Activated CD4-positive, alpha-beta T cell treated with anti-CD3 and anti-CD28 coated beads, Interleukin-2, amount 10 ng/mL, durations not matched to agents 7 days and 5 days (primary cell): ENCODE results near the gene FUCA2. TPM values are rescaled to one million over a fixed set of nuclear protein-coding genes. Genes with fewer than 3 reads are reported as not detected.
A peak's percentile ranks its signal among the peaks of the same experiment; 100 is the strongest.

ENCODE experiments used
- CTCF ChIA-PET: fragments of 350-600 bp; sonication (Branson Sonifier 250); formaldehyde crosslinking; loops from one replicate; lab custom pipeline; 2021; ENCODE audit warnings: antibody characterized with exemption; lab: Charles Lee
- POLR2A ChIA-PET: fragments of 350-600 bp; sonication (Branson Sonifier 250); formaldehyde crosslinking; loops from one replicate; lab custom pipeline; 2021; ENCODE audit warnings: antibody characterized with exemption; lab: Charles Lee
- DNase-seq: peaks from one replicate; pipeline ENCODE4 v3.0.0-alpha.2; 2020
- H3K27ac Mint-ChIP-seq: one replicate; pipeline ENCODE4 v1.8.0; 2021; ENCODE audit warnings: mild to moderate bottlenecking, moderate library complexity, mixed read lengths
- H3K27me3 Mint-ChIP-seq: one replicate; pipeline ENCODE4 v1.8.0; 2021; ENCODE audit warnings: mixed read lengths
- H3K36me3 Mint-ChIP-seq: one replicate; pipeline ENCODE4 v1.8.0; 2021; ENCODE audit warnings: low read depth, mixed read lengths
- H3K4me1 Mint-ChIP-seq: one replicate; pipeline ENCODE4 v1.8.0; 2021; ENCODE audit warnings: mixed read lengths
- H3K4me3 Mint-ChIP-seq: one replicate; pipeline ENCODE4 v1.8.0; 2021; ENCODE audit warnings: mild to moderate bottlenecking, moderate library complexity, mixed read lengths
- H3K9me3 Mint-ChIP-seq: one replicate; pipeline ENCODE4 v1.8.0; 2021; ENCODE audit warnings: mixed read lengths
- total RNA-seq, 2 experiments: library from RNA; stranded (reverse); gene quantifications; one replicate each; pipeline ENCODE4 v1.2.3, GENCODE V29; 2021

Gene FUCA2
- total RNA-seq, 2 experiments from 2014 or later = 6.5 to 10.0 TPM

- POLR2A ChIA-PET = no interaction called here
- Mint-ChIP-seq H3K36me3 (peaks cover 16% of the 10 kb centered on the region), H3K4me3 (peak overlapping the region; percentile 52), H3K9me3 (no peaks in the 10 kb centered on the region), H3K27ac (peak overlapping the region; percentile 88), H3K4me1 (peaks cover 84% of the 10 kb centered on the region), H3K27me3 (no peaks in the 10 kb centered on the region)
- CTCF ChIA-PET = no interaction called here
- no peak for DNase-seq
Observed at GRCh38 chr6:143545165-143545564, 33.6 kb upstream of the FUCA2 start.

DNA sequence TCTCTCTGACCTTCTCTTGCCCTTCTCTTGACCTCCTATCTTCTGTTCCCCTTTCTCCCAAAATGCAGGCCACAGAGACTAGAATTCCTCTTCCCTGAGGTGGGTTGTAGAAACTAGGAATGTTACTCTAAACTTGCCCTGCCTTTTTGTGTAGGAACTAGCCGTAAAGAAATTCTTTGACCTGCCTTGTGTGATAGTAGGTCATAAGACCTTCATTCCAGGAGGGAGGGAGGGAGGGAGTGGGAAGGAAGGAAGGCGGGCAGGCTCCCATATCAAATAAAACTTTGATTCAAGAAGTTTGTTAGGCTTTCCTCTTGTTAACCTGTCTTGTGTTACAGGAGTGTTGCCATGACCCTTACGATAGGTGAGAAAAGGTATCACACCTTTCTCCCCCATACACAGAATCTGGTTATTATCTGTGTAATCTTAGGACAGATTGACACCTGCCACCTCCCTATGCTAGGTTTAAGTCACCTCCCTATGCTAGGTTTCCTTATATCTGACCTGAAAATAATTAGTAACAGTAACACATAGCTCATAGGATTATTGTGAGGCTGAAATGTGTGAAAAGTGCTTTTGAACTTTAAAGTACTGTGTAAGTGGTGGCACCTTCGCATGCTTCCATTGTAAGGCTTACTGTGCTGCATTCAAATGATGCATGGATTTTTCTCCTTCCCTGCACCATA lies 32.6 kb upstream of the FUCA2 start:
- peaks cover 16% of the 10 kb centered on the region for H3K36me3 Mint-ChIP-seq
- no peak overlapping the region for H3K27ac Mint-ChIP-seq
- H3K27me3 Mint-ChIP-seq = no peaks in the 10 kb centered on the region
- peaks cover 84% of the 10 kb centered on the region for H3K4me1 Mint-ChIP-seq
- no peaks in the 10 kb centered on the region for H3K9me3 Mint-ChIP-seq
- no peak overlapping the region for H3K4me3 Mint-ChIP-seq
- DNase-seq = no peak
- CTCF ChIA-PET = interaction anchor here (1.2 to 1.8 kb wide), 3 partner anchors 10 to 25 kb away, joined by 3 to 5 read pairs (median 4); no protein-coding TSS in a partner anchor
- POLR2A ChIA-PET = no interaction called here

DNA sequence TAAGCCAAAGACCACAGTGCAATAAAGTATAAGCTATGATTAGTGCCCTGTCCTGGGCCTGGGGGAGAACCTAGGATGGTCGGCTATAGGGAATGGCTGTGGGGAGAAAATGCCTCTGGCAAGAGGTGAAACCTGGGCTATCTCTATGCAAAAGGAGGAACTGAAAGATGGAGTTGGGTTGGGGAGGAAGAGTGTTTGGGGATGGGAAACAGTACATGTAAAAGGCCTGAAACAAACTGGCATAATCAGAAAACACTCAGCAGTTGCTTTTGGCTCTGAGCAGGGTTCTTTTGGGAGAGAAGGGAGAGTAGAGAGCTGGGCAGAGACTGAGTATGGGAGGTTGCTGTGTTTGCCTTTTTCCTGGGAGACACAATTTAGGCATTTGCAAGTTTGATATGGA lies 31.9 kb upstream of the FUCA2 start:
- CTCF ChIA-PET = interaction anchor here (0.8 to 1.8 kb wide), 5 partner anchors 9 to 24 kb away, joined by 3 to 5 read pairs (median 3); no protein-coding TSS in a partner anchor
- H3K4me1 Mint-ChIP-seq = peaks cover 84% of the 10 kb centered on the region

DNA sequence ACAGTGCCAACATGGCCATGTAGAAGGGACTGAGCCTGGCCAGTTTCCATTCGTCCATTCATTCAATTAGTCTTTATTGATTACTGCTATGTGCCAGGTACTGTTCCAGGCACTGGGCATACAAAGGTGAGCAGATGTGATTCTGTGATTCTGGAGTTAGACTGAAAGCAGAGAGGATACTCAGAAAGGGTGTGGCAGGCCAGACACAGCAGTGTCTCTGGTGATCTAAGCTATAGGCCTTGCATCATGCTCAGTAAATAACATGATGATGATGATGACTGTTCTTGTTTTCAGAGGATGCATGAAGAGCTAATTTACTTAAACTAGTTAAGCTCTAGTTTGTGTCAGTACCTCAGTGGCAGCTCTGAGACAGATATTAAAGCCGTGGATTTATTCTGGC lies 31.4 kb upstream of the FUCA2 start:
- Mint-ChIP-seq H3K27me3 (no peaks in the 10 kb centered on the region), H3K4me3 (no peak overlapping the region), H3K9me3 (no peaks in the 10 kb centered on the region), H3K4me1 (peaks cover 84% of the 10 kb centered on the region), H3K27ac (peak overlapping the region; percentile 75), H3K36me3 (peaks cover 16% of the 10 kb centered on the region)
- no peak for DNase-seq
- POLR2A ChIA-PET = no interaction called here
- CTCF ChIA-PET = interaction anchor here (0.8 to 1.8 kb wide), 6 partner anchors 9 to 23 kb away, joined by 3 to 5 read pairs (median 3); no protein-coding TSS in a partner anchor

More for the DNA sequence above, 31.9 kb upstream of the FUCA2 start:
- Mint-ChIP-seq H3K4me3 (no peak overlapping the region), H3K27me3 (no peaks in the 10 kb centered on the region), H3K36me3 (peaks cover 16% of the 10 kb centered on the region), H3K9me3 (no peaks in the 10 kb centered on the region), H3K27ac (peak overlapping the region; percentile 75)
- POLR2A ChIA-PET = no interaction called here
- DNase-seq = no peak

GRCh38 chr6:143540192-143540591 lies 28.7 kb upstream of the FUCA2 start:
- no peak for DNase-seq
- POLR2A ChIA-PET = no interaction called here
- H3K27me3 Mint-ChIP-seq = no peaks in the 10 kb centered on the region
- peaks cover 75% of the 10 kb centered on the region for H3K4me1 Mint-ChIP-seq
- peaks cover 10% of the 10 kb centered on the region for H3K36me3 Mint-ChIP-seq
- H3K27ac Mint-ChIP-seq = peak overlapping the region; percentile 87
- H3K9me3 Mint-ChIP-seq = no peaks in the 10 kb centered on the region
- no peak overlapping the region for H3K4me3 Mint-ChIP-seq
- CTCF ChIA-PET = interaction anchor here (1.7 kb wide), 1 partner anchor 303 kb away, joined by 4 read pairs; the partner anchor contains the start of gene LTV1

DNA sequence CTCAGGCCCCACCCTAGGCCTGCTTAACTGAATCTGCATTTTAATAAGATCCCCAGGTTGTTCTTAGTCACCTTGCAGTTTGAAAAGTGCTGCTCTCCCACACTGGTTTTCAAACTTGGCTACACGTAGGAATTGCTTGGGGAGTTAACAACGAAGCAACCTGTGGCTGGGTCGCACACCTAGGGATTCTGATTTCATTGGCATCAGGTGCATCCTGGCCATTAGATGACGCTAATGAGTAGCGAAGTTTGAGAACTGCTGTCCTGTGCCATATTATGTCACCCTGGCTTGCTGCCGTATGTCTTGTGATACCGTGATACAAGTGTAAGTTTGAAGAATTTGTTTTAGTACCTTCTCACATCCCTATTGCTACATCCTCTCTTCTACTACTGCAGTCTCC lies 28.2 kb upstream of the FUCA2 start:
- no peak for DNase-seq
- Mint-ChIP-seq H3K36me3 (peaks cover 8% of the 10 kb centered on the region), H3K4me3 (no peak overlapping the region), H3K4me1 (peaks cover 72% of the 10 kb centered on the region), H3K9me3 (no peaks in the 10 kb centered on the region), H3K27ac (peak overlapping the region; percentile 87), H3K27me3 (no peaks in the 10 kb centered on the region)
- CTCF ChIA-PET = interaction anchor here (1.7 kb wide), 1 partner anchor 304 kb away, joined by 4 read pairs; the partner anchor contains the start of gene LTV1
- POLR2A ChIA-PET = no interaction called here

- Mint-ChIP-seq H3K36me3 (peaks cover 8% of the 10 kb centered on the region), H3K4me1 (peaks cover 67% of the 10 kb centered on the region), H3K27ac (peak overlapping the region; percentile 87), H3K9me3 (no peaks in the 10 kb centered on the region), H3K27me3 (no peaks in the 10 kb centered on the region), H3K4me3 (peak overlapping the region; percentile 83)
- ChIA-PET CTCF (interaction anchor here (1.1 to 2.1 kb wide), 3 partner anchors 8 to 304 kb away, joined by 3 to 11 read pairs (median 4); partner anchors contain the start of gene LTV1), POLR2A (interaction anchor here (0.6 kb wide), 1 partner anchor 202 kb away, joined by 4 read pairs; no protein-coding TSS in a partner anchor)
- DNase-seq = no peak
Observed at GRCh38 chr6:143539106-143539505, 27.6 kb upstream of the FUCA2 start.

DNA sequence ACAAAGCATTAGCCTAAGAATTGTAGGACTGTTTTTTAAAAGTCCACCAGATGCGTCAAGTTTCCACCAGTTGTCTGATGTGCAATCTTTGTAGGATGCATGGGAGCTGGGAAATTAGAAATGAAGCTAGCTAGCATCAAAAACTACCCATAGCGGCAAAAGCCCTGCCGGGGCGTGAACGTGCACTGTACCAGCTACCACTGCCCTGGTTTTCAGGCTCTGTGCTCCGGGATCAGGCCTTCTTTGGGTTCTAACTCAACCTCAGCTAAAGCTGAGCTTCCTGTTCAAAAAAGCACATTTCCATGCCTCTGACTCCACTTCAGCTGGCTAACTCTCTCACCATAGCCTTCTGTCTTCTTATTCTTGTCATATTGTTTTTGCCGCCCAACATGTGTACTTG lies 26.9 kb upstream of the FUCA2 start:
- Mint-ChIP-seq H3K36me3 (peaks cover 7% of the 10 kb centered on the region), H3K9me3 (no peaks in the 10 kb centered on the region), H3K4me1 (peaks cover 61% of the 10 kb centered on the region), H3K27ac (peak overlapping the region; percentile 87), H3K27me3 (no peaks in the 10 kb centered on the region), H3K4me3 (peak overlapping the region; percentile 83)
- DNase-seq = no peak
- POLR2A ChIA-PET = interaction anchor here (0.6 to 1.1 kb wide), 2 partner anchors 202 to 305 kb away, joined by 3 to 4 read pairs; partner anchors contain the start of gene LTV1
- CTCF ChIA-PET = interaction anchor here (0.6 to 2.1 kb wide), 5 partner anchors 9 to 37 kb away, joined by 3 to 11 read pairs (median 4); no protein-coding TSS in a partner anchor

DNA sequence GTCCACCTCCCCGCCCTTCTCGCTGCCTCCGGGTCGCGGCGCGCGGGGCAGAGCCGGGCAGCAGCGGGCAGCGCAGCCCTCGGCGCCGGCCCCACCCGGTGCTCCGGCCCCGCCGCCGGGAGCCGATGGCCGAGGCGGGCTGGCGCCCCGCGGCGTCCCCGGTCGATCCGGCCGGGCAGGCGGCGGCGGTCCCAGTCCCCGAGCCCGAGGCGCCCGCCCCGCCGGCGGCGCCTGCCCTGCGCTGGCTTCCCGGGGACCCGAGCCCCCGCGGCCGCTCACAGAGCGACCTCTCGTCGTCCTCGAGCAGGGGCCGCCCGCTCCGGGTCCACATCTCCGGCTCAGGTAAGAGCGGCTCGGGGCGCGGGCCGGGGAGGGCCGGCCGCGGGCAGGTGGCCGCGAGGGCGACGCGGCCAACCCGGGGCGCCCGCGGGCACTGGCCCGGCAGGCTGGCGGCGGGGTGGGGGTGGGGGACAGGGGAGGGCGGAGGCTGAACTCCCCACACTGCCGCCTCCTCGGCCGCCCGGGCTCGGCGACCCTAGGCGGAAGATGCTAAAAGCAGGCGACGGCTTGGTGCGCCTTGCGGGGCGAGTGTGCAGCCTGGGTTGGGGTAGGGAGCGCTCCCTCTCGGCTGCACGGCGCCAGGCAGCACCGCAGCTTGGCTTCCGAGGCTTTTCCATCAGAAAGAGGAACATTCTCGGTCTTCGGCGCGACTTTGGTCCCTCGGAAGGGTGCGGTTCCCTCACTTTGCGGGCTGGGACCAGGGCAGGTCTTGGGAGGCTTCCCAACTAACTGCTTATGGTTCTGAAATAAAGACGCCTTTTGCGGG lies 25.6 kb upstream of the FUCA2 start:
- CTCF ChIA-PET = interaction anchor here (0.8 to 2.1 kb wide), 5 partner anchors 10 to 402 kb away, joined by 3 to 11 read pairs (median 4); no protein-coding TSS in a partner anchor
- H3K36me3 Mint-ChIP-seq = peaks cover 4% of the 10 kb centered on the region
- no peaks in the 10 kb centered on the region for H3K9me3 Mint-ChIP-seq

GRCh38 chr6:143536461-143536865 lies 24.9 kb upstream of the FUCA2 start:
- Mint-ChIP-seq H3K4me1 (peaks cover 44% of the 10 kb centered on the region), H3K4me3 (peak overlapping the region; percentile 77), H3K36me3 (peaks cover 4% of the 10 kb centered on the region), H3K9me3 (no peaks in the 10 kb centered on the region), H3K27ac (peak overlapping the region; percentile 87), H3K27me3 (no peaks in the 10 kb centered on the region)
- POLR2A ChIA-PET = interaction anchor here (0.8 kb wide), 1 partner anchor 25 kb away, joined by 4 read pairs; the partner anchor contains the start of gene FUCA2
- CTCF ChIA-PET = interaction anchor here (0.8 to 1.5 kb wide), 3 partner anchors 11 to 403 kb away, joined by 3 to 4 read pairs (median 3); no protein-coding TSS in a partner anchor
- peak; percentile 57 for DNase-seq

More for the DNA sequence above, 25.6 kb upstream of the FUCA2 start:
- Mint-ChIP-seq H3K27ac (peak overlapping the region; percentile 87), H3K27me3 (no peaks in the 10 kb centered on the region), H3K4me3 (peak overlapping the region; percentile 83), H3K4me1 (peaks cover 48% of the 10 kb centered on the region)
- POLR2A ChIA-PET = interaction anchor here (0.8 to 1.1 kb wide), 2 partner anchors 26 to 306 kb away, joined by 3 to 4 read pairs; partner anchors contain the start of genes FUCA2 and LTV1
- DNase-seq = peak; percentile 63

DNA sequence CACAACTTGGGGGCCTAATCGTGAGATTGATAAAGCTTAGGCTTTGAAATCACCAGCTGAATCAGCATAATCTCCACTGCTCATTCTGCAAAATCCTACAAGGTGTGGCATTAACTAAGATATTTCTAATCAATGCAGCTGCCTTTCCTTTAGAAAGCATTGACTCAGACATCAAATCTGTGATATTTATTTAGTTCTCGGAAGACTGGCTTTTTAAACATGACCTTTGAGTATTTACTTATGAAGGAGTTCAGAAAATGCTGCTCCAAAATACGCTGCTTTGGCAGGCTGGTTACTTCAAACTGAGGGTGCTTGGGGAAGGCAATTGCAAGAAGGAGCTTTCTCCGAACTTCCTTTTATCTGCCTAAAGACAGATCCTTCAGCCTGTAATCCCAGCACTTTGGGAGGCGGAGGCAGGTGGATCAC lies 23.7 kb upstream of the FUCA2 start:
- no peak overlapping the region for H3K27ac Mint-ChIP-seq
- no peak for DNase-seq
- H3K36me3 Mint-ChIP-seq = peaks cover 2% of the 10 kb centered on the region
- CTCF ChIA-PET = interaction anchor here (1.1 kb wide), 1 partner anchor 22 kb away, joined by 3 read pairs; no protein-coding TSS in a partner anchor
- no peaks in the 10 kb centered on the region for H3K9me3 Mint-ChIP-seq
- POLR2A ChIA-PET = no interaction called here
- H3K4me1 Mint-ChIP-seq = peaks cover 36% of the 10 kb centered on the region
- H3K27me3 Mint-ChIP-seq = no peaks in the 10 kb centered on the region
- H3K4me3 Mint-ChIP-seq = no peak overlapping the region
